Peyer's patch (tissue), 4 donors: ENCODE measurements around the gene ATG7.

Source experiments
- POLR2A ChIP-seq, 2 donors: fragments of 450-650 bp; IDR thresholded peaks; one replicate each; pipeline ENCODE4 v1.5.1; 2017; ENCODE audit warnings: antibody characterized with exemption in 2 of 2, mild to moderate bottlenecking in 2 of 2, moderate library complexity in 2 of 2
- TF ChIP-seq, protein P1 (sequence below), 6 experiments: fragments of 450-650 bp in 4 of 6; fragments of 200-600 bp in 2 of 6; sonication (generic) in 1 of 6; IDR thresholded peaks; one replicate each; pipeline ENCODE4 v1.5.1; 2017 to 2019; ENCODE audit warnings: antibody characterized with exemption in 6 of 6, mild to moderate bottlenecking in 3 of 6, moderate library complexity in 1 of 6

DNA sequence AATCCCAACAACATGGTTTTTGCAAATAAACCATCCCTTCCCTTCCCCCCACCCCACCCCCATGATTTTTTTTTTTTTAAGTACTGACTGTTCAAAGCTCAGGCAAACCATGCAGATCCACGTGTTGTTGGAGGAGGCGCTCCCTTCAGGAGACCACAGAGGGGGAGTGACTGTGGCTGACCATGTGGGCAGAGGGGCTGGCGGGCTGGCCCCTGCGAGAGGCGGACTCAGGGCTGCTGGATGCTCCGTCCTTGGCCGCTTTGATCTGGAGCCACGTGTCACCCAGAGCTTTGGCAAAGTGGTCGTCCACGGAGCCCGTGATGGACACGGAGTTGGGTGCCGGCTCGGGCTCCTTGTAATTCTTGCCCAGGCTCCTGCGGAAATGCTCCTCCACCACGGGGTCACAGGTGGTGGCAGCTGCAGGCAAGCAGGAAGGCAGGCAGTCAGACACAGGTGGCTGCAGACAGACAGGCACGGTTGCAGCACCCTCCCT is 286.3 kb downstream of the ATG7 start:
- no peak for TF ChIP-seq POLR2A (IDR thresholded peaks at IDR 0.05)
- TF ChIP-seq, protein P1, sequence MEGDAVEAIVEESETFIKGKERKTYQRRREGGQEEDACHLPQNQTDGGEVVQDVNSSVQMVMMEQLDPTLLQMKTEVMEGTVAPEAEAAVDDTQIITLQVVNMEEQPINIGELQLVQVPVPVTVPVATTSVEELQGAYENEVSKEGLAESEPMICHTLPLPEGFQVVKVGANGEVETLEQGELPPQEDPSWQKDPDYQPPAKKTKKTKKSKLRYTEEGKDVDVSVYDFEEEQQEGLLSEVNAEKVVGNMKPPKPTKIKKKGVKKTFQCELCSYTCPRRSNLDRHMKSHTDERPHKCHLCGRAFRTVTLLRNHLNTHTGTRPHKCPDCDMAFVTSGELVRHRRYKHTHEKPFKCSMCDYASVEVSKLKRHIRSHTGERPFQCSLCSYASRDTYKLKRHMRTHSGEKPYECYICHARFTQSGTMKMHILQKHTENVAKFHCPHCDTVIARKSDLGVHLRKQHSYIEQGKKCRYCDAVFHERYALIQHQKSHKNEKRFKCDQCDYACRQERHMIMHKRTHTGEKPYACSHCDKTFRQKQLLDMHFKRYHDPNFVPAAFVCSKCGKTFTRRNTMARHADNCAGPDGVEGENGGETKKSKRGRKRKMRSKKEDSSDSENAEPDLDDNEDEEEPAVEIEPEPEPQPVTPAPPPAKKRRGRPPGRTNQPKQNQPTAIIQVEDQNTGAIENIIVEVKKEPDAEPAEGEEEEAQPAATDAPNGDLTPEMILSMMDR (IDR thresholded peaks at IDR 0.05), result no peak
